Hepatocyte (in vitro differentiated cells): Measurements from ENCODE around the gene FOXF2. TPM values are rescaled to one million over a fixed set of nuclear protein-coding genes. Genes with fewer than 3 reads are reported as not detected.

ENCODE experiments used
- DNase-seq: peaks from one replicate; pipeline ENCODE4 v3.0.0-alpha.2; 2016; ENCODE audit warnings: low spot score
- H2AFZ ChIP-seq: fragments of 200-600 bp; sonication (generic); 2 replicates; pipeline ENCODE4 v1.6.0; 2016; ENCODE audit warnings: antibody characterized with exemption, mild to moderate bottlenecking
- H3K27ac ChIP-seq: fragments of 200-600 bp; sonication (generic); 2 replicates; pipeline ENCODE4 v1.5.1; 2016; ENCODE audit warnings: mild to moderate bottlenecking
- H3K27me3 ChIP-seq: fragments of 200-600 bp; sonication (generic); 2 replicates; pipeline ENCODE4 v1.6.1; 2016
- H3K36me3 ChIP-seq: fragments of 200-600 bp; sonication (generic); replicated peaks from 2 replicates; pipeline ENCODE4 v1.5.1; 2016; ENCODE audit warnings: low read depth; ENCODE audit not compliant: insufficient read depth
- H3K4me1 ChIP-seq: fragments of 200-600 bp; sonication (generic); 2 replicates; pipeline ENCODE4 v1.5.1; 2016; ENCODE audit warnings: mild to moderate bottlenecking, moderate library complexity; ENCODE audit not compliant: insufficient read depth
- H3K4me2 ChIP-seq: fragments of 200-600 bp; sonication (generic); 2 replicates; pipeline ENCODE4 v1.6.0; 2016
- H3K4me3 ChIP-seq: fragments of 200-600 bp; sonication (generic); 2 replicates; pipeline ENCODE4 v1.5.1; 2016; ENCODE audit warnings: mild to moderate bottlenecking
- H3K79me2 ChIP-seq: fragments of 200-600 bp; sonication (generic); 2 replicates; pipeline ENCODE4 v1.6.0; 2017; ENCODE audit warnings: mild to moderate bottlenecking
- H3K9me2 ChIP-seq: fragments of 200-600 bp; sonication (generic); replicated peaks from 2 replicates; pipeline ENCODE4 v1.6.0; 2017; ENCODE audit warnings: mild to moderate bottlenecking; ENCODE audit not compliant: insufficient read depth
- H3K9me3 ChIP-seq: fragments of 200-600 bp; sonication (generic); 2 replicates; pipeline ENCODE4 v1.5.1; 2016; ENCODE audit warnings: low read depth, mild to moderate bottlenecking
- H4K20me1 ChIP-seq: fragments of 200-600 bp; sonication (generic); 2 replicates; pipeline ENCODE4 v1.6.0; 2016; ENCODE audit warnings: mild to moderate bottlenecking; ENCODE audit not compliant: insufficient read depth, poor library complexity, severe bottlenecking
- CTCF ChIP-seq: fragments of 200-600 bp; sonication (generic); IDR thresholded peaks from 2 replicates; pipeline ENCODE4 v1.5.1; 2016; ENCODE audit warnings: antibody characterized with exemption, mild to moderate bottlenecking; ENCODE audit not compliant: poor library complexity
- EZH2 ChIP-seq: fragments of 200-600 bp; sonication (generic); IDR thresholded peaks from 2 replicates; pipeline ENCODE4 v1.6.1; 2016; ENCODE audit warnings: antibody characterized with exemption, mild to moderate bottlenecking, borderline replicate concordance
- EZH2phosphoT487 ChIP-seq: fragments of 200-600 bp; sonication (generic); IDR thresholded peaks from one replicate; pipeline ENCODE4 v1.6.1; 2018; ENCODE audit warnings: antibody characterized with exemption, mild to moderate bottlenecking, low read depth, moderate library complexity; ENCODE audit not compliant: unreplicated experiment, severe bottlenecking
- WGBS: methylation state at CpG from one replicate; pipeline ENCODE4 v1.1.6; 2016; ENCODE audit warnings: low lambda C conversion rate; ENCODE audit errors: missing lambda C conversion rate; 5-methylcytosine and 5-hydroxymethylcytosine counted together
- microRNA-seq: library from miRNA; unstranded; fragments of <30 nt; microRNA quantifications from one replicate; pipeline ENCODE4, GENCODE V29; 2017
- polyA plus RNA-seq: library from polyadenylated mRNA; unstranded; fragments of >200 nt; fragmentation: Nextera tagmentation; extraction: Ambion mirVana; gene quantifications from 2 replicates; pipeline ENCODE4 v1.2.1, GENCODE V29; 2016
- small RNA-seq: library from RNA; depleted of rRNA; stranded (forward); fragments of <200 nt; gene quantifications from one replicate; pipeline ENCODE3, GENCODE V24; 2014
- total RNA-seq: library from RNA; depleted of rRNA; stranded (reverse); fragments of >200 nt; gene quantifications from 2 replicates; pipeline ENCODE4 v1.2.3, GENCODE V29; 2014

The FOXF2 gene
- total and polyA plus RNA-seq, 2 experiments from 2014 or later = 28.0 to 31.5 TPM

GRCh38 chr6:1442929-1443328, 53.6 kb downstream of the FOXF2 start:
- Histone ChIP-seq H3K9me3 (no peaks in the 10 kb centered on the region), H4K20me1 (no peaks in the 10 kb centered on the region), H3K27ac (no peak overlapping the region), H3K9me2 (no peaks in the 10 kb centered on the region), H3K4me2 (no peak overlapping the region), H3K79me2 (no peaks in the 10 kb centered on the region), H2AFZ (no peak overlapping the region), H3K4me1 (no peaks in the 10 kb centered on the region), H3K27me3 (peaks cover 4% of the 10 kb centered on the region), H3K36me3 (no peaks in the 10 kb centered on the region), H3K4me3 (no peak overlapping the region)
- no peak for DNase-seq
- TF ChIP-seq EZH2phosphoT487 (no peak), CTCF (no peak), EZH2 (no peak)
- WGBS = 77% methylated on average over 3 of the region's 4 CpGs

Small RNA genes lying within 50 kb of the gene (microRNA-seq; reads per million reads assigned to microRNA genes)
- 20.1 reads per million, percentile 39 among the genes with 10 or more reads in this experiment for gene MIR6720

Small RNA genes lying within 50 kb of the gene (small RNA-seq; reads per million reads assigned to genes)
- gene MIR6720 = not detected

Other genes starting within 250 kb of the FOXF2 start
- 12.8 and 14.2 TPM in 2 replicates for gene FOXQ1, start 77.5 kb upstream of the FOXF2 start, total RNA-seq
- gene FOXQ1, start 77.5 kb upstream of the FOXF2 start, polyA plus RNA-seq = 15.1 and 25.9 TPM in 2 replicates
- 1.1 and 1.2 TPM in 2 replicates for gene FOXC1, start 220.3 kb downstream of the FOXF2 start, total RNA-seq
- gene FOXC1, start 220.3 kb downstream of the FOXF2 start, polyA plus RNA-seq = 0.60 and 1.1 TPM in 2 replicates